Measurements from ENCODE around the gene PDE6B.

PDE6B gene

DNA sequence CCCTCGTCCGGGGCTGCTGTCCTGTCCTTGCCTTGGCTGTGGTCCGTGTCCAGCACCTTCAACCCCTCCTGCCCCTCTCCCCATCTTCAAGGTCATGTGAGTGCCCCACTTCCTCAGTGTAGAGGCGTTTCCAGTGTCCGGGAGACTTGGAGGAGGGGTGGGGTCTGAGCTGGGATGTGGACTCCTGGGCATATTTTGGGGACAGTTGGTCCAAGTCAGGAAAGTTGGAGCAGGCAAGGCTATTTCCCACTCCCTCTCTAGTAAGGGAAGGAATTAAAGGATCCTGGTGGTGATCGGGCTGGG lies 83.2 kb downstream of the PDE6B start:
- DNase-seq: no peak

DNA sequence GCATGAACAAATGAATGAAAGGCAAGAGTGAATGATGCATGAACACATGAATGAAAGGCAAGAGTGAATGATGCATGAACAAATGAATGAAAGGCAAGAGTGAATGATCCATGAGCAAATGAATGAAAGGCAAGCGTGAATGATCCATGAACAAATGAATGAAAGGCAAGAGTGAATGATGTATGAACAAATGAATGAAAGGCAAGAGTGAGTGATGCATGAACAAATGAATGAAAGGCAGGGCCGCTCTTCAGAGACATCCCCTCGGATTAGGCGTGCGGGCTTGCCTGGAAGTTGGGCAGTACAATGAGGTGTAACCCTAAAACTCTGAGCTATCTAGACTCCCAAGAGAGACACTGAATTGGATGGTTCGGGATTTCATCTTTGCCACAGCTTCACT lies 84.0 kb downstream of the PDE6B start:
- DNase-seq: no peak

DNA sequence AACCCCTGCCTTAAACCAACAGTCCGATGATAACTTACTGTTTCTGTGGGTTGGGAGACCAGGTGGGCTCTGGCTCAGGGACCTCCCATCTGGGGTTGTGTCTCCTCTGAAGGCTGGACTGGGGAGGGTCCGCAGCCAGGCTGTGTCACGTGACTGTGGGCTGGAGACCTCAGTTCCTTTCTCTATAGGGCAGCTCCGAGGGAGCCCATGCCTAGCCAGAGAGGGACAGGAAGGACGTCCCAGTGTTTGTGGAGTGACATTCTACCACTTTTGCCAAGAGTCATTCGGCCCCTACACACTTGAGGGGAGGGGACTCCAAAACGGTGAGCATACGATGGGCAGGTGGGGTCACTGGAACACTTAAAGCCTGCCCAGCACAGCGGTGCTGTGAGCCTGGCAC lies 84.7 kb downstream of the PDE6B start:
- DNase-seq: no peak

DNA sequence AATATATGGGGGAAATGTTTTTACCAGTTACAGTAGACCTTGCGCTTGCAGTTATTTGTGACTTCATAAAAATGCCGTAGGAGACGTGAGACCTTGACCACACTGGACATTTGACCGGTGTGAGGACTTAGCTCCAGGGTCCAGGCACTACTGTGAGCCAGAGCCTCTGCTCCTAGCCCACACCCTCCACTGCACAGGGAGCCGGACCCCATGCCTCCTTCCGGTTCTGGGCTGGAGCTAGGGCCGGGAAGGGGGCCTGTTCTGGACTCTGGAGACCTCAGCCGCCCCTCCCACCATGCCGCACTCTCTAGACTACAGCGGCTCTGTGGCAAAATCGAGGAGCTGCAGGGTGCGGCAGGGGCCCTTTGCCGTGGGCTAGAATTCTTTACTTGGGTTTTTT lies 85.5 kb downstream of the PDE6B start:
- no peak for DNase-seq

DNA sequence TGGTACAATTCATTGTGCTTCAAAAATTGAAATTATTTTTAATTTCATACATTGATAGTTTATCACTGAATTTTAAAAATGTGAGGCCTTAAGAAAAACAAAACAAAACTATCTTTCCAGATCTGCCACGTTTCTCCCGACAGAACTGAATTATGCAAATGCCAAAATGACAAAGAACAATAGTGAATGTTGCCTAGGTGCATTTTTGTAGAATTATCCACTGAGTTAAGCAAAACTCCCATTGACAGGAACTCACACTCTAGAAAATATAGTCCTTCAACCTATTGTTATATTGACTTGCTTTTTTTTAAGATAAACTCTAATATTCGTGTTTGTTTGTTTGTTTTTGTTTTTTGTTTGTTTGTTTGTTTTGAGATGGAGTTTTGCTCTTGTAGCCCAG lies 86.7 kb downstream of the PDE6B start:
- no peak for DNase-seq

DNA sequence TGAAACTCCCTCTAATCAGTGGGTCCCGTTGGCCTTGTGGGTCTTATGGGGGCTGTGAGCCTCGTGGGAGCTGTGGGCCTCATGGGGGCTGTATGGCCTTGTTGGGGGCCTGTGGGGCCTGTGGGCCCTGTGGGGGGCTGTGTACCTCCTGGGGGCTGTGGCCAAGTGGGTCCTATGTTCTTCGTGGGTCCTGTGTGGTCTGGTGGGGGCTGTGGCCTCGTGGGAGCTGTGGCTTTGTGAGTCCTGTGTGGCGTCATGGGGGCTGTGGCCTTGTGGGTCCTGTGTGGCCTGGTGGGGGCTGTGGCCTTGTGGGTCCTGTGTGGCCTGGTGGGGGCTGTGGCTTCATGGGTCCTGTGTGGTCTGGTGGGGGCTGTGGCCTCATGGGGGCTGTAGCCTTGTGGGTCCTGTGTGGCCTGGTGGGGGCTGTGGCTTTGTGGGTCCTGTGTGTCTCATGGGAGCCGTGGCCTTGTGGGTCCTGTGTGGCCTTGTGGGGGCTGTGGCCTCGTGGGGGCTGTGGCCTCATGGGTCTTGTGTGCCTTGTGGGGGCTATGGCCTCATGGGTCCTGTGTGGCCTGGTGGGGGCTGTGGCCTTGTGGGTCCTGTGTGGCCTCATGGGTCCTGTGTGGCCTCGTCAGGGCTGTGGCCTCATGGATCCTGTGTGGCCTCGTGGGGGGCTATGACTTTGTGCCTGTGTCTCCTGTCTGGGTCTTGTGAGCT lies 87.7 kb downstream of the PDE6B start:
- no peak for DNase-seq

DNA sequence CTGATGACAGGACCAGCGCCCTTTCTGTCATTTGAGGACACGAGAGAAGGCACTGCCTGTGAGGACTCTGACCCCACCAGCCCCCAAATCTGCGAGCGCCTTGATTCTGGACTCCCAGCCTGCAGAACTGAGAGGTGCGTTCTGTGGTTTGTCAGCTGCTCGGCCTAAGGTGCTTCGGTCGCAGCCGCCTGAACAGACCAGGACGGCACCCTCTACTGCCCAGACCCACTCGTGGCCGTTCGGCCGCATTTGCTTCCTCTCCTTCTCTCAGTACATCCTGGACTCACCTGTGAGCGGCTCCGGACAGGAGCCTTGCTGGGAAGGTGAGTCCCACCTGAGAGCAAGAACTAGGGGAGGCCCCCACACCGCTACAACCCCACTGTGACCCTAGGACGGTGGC lies 88.7 kb downstream of the PDE6B start:
- no peak for DNase-seq

DNA sequence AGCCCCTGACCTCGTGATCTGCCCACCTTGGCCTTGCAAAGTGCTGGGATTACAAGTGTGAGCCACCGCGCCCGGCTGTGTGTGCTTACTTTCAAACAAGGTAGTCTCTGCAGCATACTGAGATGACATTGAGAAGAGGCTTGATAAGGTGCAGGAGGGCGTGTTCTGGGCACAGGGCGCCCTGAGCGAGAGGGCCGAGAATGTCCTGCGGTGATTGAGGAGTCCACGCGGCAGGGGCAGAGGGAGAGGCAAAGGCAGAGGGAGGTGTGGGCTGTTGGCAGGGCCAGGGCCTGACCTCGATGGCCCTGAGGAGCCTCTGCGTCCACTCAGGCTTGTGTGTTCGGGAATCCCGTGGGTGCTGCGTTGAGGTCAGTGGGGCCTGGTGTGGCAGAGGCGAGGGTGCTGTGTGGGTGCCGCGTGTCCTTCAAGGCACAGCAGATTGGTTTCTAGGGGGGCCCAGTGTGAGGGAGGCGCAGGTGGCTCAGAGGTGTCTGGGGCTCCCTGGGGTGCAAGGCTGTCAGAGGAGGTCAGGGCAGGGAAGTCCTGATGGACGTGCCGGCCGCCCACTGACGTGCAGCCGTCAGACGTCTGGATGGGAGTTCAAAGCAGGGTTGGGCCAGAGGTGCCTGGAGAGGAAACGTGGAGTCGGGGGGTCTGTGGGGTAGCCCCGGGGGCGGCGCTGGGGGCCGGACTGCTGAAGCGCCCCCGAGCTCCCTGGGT lies 92.4 kb downstream of the PDE6B start:
- no peak for DNase-seq

DNA sequence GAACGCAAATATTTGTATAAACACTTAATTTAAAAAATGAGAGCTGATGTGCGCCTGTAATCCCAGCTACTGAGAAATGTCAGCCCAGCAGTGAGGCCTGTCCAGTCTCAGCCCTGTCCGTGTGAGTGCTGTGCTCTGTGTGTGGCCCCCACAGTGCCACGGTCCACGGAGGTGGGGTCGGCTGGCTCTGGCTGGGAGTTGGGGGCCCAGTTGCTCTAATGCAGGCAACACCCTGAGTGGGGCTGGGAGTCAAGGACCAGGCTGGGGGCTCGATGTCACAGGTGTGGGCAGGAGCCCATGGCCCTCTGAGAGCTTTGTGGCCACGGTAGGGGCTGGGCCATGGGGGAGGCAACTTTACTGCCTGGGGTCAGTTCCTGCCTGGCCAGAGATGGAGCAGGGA lies 93.1 kb downstream of the PDE6B start:
- no peak for DNase-seq

Measured in stimulated activated CD8-positive, alpha-beta memory T cell treated with anti-CD3 and anti-CD28 coated beads, Interleukin-4, amount 100 ng/mL, for 48 hours (primary cell).